Ectodermal cell (in vitro differentiated cells): ENCODE results near the gene ARHGEF40.

Experiments used
- H3K27ac ChIP-seq: 2 replicates; pipeline ENCODE4 v1.7.0; 2013; ENCODE audit warnings: mild to moderate bottlenecking, low read depth, low read length; ENCODE audit not compliant: insufficient read depth, poor library complexity, severe bottlenecking
- H3K27me3 ChIP-seq: 2 replicates; pipeline ENCODE4 v1.7.0; 2013; ENCODE audit warnings: mild to moderate bottlenecking, low read length; ENCODE audit not compliant: insufficient read depth, control insufficient read depth, poor library complexity, severe bottlenecking
- H3K36me3 ChIP-seq: one replicate; pipeline ENCODE4 v1.7.0; 2013; ENCODE audit warnings: low read length; ENCODE audit not compliant: control insufficient read depth, insufficient read depth
- H3K4me1 ChIP-seq: one replicate; pipeline ENCODE4 v1.7.0; 2013; ENCODE audit warnings: low read length; ENCODE audit not compliant: control insufficient read depth, insufficient read depth
- H3K4me3 ChIP-seq: 2 replicates; pipeline ENCODE4 v1.7.0; 2013; ENCODE audit warnings: low read depth, low read length, control low read depth; ENCODE audit not compliant: insufficient read depth
- H3K9me3 ChIP-seq: 2 replicates; pipeline ENCODE4 v1.7.0; 2013; ENCODE audit warnings: mild to moderate bottlenecking, low read length, moderate library complexity; ENCODE audit not compliant: control insufficient read depth
- WGBS, 2 experiments: methylation state at CpG; one replicate each; pipeline ENCODE4 v1.1.7; 2013; ENCODE audit warnings: missing lambda C conversion rate in 2 of 2; 5-methylcytosine and 5-hydroxymethylcytosine counted together

Gene ARHGEF40

DNA sequence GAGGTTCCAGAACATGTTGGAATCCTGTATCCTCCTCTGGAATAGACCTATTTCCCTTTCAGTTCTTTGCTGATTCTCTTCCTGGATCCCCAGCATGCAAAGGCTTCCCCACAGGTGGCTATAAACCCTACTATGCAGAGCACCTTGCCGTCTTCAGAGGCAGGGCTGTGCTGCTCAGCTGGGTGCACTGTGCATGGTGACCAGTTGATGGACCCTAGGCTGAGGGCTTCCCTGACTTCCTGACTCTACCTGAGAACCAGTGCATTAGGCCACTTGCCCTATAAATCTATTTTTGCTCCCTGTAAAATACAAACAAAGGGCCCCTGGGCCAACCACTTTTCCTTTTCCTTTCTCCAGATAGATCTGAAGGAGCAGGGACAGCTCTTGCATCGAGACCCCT is 14.3 kb downstream of the ARHGEF40 start:
- Histone ChIP-seq H3K4me1 (peaks cover 8% of the 10 kb centered on the region), H3K4me3 (no peak overlapping the region), H3K36me3 (peaks cover 33% of the 10 kb centered on the region), H3K27ac (no peak overlapping the region), H3K9me3 (no peaks in the 10 kb centered on the region), H3K27me3 (no peaks in the 10 kb centered on the region)
- WGBS, 2 experiments: 92 to 95% methylated on average over 2 of the region's 2 CpGs

DNA sequence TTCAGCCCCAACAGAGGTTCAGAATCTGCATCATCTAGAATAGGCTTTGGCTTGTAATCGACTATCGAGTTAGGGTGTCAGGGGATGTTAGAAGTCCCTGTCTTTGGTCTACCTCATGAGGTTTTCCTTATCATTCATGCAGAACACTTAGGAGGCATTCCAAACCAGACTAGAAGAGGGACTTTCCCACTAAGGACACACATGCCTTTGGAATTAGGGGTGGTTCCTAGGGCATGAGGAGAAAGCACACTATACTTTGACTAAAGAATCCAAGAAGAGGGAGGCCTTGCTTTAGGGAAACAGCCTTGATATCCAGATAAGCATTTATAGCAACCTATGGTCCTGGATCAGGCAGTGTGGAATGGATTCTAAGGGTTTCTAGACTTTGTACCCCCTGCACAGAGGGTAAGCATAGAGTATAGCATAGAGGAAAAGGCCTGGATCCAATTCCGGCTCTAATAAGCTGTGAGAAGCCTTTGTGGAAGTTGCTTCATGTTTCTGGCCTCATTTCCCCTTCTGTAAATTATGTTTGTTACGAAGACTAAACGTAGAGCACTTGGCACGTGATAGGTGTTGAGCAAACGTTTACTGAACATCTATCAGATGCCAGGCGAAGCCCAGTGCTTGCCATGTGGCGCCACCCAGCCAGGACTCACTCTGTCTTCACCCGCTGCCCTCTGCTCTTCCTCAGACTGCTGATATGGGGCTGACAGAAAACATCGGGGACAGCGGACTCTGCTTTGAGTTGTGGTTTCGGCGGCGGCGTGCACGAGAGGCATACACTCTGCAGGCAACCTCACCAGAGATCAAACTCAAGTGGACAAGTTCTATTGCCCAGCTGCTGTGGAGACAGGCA is 15.1 kb downstream of the ARHGEF40 start:
- Histone ChIP-seq H3K27ac (no peak overlapping the region), H3K27me3 (no peaks in the 10 kb centered on the region), H3K36me3 (peaks cover 35% of the 10 kb centered on the region), H3K4me3 (no peak overlapping the region), H3K9me3 (no peaks in the 10 kb centered on the region), H3K4me1 (peaks cover 8% of the 10 kb centered on the region)
- WGBS, 2 experiments: 96 to 97% methylated on average over 17 of the region's 17 CpGs

- H3K27me3 ChIP-seq: no peaks in the 10 kb centered on the region
- no peak overlapping the region for H3K4me3 ChIP-seq
- H3K9me3 ChIP-seq: no peaks in the 10 kb centered on the region
- peaks cover 42% of the 10 kb centered on the region for H3K36me3 ChIP-seq
- peak overlapping the region; percentile 41 for H3K27ac ChIP-seq
- peaks cover 11% of the 10 kb centered on the region for H3K4me1 ChIP-seq
- 93 to 96% methylated on average over 4 of the region's 4 CpGs for WGBS, 2 experiments
These were observed 16.8 kb downstream of the ARHGEF40 start for GRCh38 chr14:21086908-21087293.

- H3K4me3 ChIP-seq: no peak overlapping the region
- no peaks in the 10 kb centered on the region for H3K27me3 ChIP-seq
- no peaks in the 10 kb centered on the region for H3K9me3 ChIP-seq
- H3K27ac ChIP-seq: peak overlapping the region; percentile 41
- peaks cover 41% of the 10 kb centered on the region for H3K36me3 ChIP-seq
- H3K4me1 ChIP-seq: peaks cover 16% of the 10 kb centered on the region
- WGBS, 2 experiments: 66 to 68% methylated on average over 19 of the region's 19 CpGs
These were observed 17.4 kb downstream of the ARHGEF40 start for GRCh38 chr14:21087294-21088091.

DNA sequence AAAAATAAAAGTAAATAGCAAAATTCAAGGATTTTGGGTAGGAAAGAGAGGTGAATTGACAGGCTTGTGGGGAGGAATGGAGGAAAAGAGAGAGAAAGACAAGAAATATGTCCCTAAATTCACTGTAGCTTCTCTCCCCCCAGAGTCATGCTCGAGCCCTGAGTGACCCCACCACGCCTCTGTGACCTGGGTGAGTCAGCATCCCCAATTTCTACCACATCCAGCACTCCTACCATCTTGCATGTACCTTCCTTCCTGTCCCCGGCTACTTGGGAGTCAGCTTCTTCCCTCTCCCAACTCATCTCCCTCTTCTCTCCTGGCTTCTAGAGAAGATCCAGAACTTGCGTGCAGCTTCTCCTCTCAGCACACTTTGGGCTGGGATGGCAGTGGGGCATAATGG is 18.6 kb downstream of the ARHGEF40 start:
- WGBS, 2 experiments: 92 to 95% methylated on average over 4 of the region's 4 CpGs
- H3K27me3 ChIP-seq: no peaks in the 10 kb centered on the region
- H3K9me3 ChIP-seq: no peaks in the 10 kb centered on the region
- H3K36me3 ChIP-seq: peaks cover 41% of the 10 kb centered on the region
- H3K4me1 ChIP-seq: peaks cover 27% of the 10 kb centered on the region
- H3K4me3 ChIP-seq: no peak overlapping the region
- H3K27ac ChIP-seq: no peak overlapping the region

GRCh38 chr14:21089271-21089670 is 19.2 kb downstream of the ARHGEF40 start:
- H3K4me3 ChIP-seq: no peak overlapping the region
- H3K27ac ChIP-seq: no peak overlapping the region
- no peaks in the 10 kb centered on the region for H3K9me3 ChIP-seq
- peaks cover 30% of the 10 kb centered on the region for H3K4me1 ChIP-seq
- no peaks in the 10 kb centered on the region for H3K27me3 ChIP-seq
- peaks cover 41% of the 10 kb centered on the region for H3K36me3 ChIP-seq
- no CpG with 5 or more reads among the region's 1 CpG for WGBS, 2 experiments

- peaks cover 41% of the 10 kb centered on the region for H3K36me3 ChIP-seq
- WGBS, 2 experiments: 90 to 95% methylated on average over 5 of the region's 5 CpGs
These were observed 19.7 kb downstream of the ARHGEF40 start for GRCh38 chr14:21089877-21090193.

GRCh38 chr14:21090194-21090939 is 20.3 kb downstream of the ARHGEF40 start:
- no peak overlapping the region for H3K27ac ChIP-seq
- no peaks in the 10 kb centered on the region for H3K9me3 ChIP-seq
- no peak overlapping the region for H3K4me3 ChIP-seq
- WGBS, 2 experiments: 88 to 91% methylated on average over 45 of the region's 45 CpGs
- no peaks in the 10 kb centered on the region for H3K27me3 ChIP-seq
- H3K36me3 ChIP-seq: peaks cover 41% of the 10 kb centered on the region
- H3K4me1 ChIP-seq: peaks cover 38% of the 10 kb centered on the region

More at GRCh38 chr14:21089877-21090193, 19.7 kb downstream of the ARHGEF40 start:
- Histone ChIP-seq H3K4me1 (peaks cover 32% of the 10 kb centered on the region), H3K9me3 (no peaks in the 10 kb centered on the region), H3K4me3 (no peak overlapping the region), H3K27me3 (no peaks in the 10 kb centered on the region), H3K27ac (no peak overlapping the region)

DNA sequence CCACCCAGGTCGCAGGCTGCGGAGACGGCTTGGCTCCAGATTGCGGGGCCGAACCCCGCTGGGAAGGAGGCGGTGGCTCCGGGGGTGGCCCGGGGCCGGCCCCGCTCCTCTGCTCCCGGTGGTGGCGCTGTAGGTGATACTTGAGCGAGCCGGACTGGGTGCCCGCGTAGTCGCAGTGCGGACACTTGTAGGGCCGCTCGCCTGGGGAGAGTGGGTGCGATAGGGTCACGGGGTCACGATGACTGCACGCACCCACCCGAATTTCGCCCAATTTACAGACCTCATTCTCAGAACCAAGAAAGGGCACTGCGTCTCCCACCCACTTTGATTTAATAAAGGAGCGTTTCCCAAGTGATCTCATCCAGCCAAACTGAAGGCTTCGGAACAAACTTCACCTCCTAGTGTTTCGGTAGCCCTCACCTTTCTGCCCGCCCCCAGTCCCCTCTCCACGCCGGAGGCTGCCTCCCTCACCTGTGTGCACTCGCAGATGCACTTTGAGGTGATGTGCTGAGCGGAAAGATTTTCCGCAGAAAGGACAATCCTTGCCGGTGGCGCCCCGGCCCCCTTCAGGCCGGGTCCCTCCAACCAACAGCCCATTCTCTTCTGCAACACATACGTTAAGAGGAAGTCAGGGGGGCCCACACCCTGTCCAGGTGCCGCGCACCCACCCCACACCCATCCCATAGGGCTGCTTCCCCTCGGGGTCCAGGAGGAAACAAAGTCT is 21.0 kb downstream of the ARHGEF40 start:
- Histone ChIP-seq H3K4me3 (no peak overlapping the region), H3K9me3 (no peaks in the 10 kb centered on the region), H3K27me3 (no peaks in the 10 kb centered on the region), H3K36me3 (peaks cover 41% of the 10 kb centered on the region), H3K4me1 (peaks cover 43% of the 10 kb centered on the region), H3K27ac (no peak overlapping the region)
- 94 to 96% methylated on average over 42 to 44 of the region's 45 CpGs for WGBS, 2 experiments
